Transverse colon (tissue), 3 donors: ENCODE results near the gene SLC29A3.

Experiments
- CTCF ChIP-seq, 5 experiments: fragments of 200-600 bp in 3 of 5; fragments of 450-650 bp in 2 of 5; sonication (generic) in 3 of 5; IDR thresholded peaks; 1 replicate in 2 of 5; 2 replicates in 3 of 5; pipeline ENCODE4 v1.5.1; 2016 to 2017; ENCODE audit warnings: antibody characterized with exemption in 5 of 5, inconsistent platforms in 3 of 5, mild to moderate bottlenecking in 2 of 5, moderate library complexity in 1 of 5
- POLR2A ChIP-seq: fragments of 450-650 bp; IDR thresholded peaks from one replicate; pipeline ENCODE4 v1.6.1; 2016; ENCODE audit warnings: antibody characterized with exemption, mild to moderate bottlenecking, moderate library complexity

- TF ChIP-seq POLR2A: no peak
- no peak for TF ChIP-seq CTCF (IDR thresholded peaks at IDR 0.05)
Observed at GRCh38 chr10:71354776-71355175, 35.7 kb downstream of the SLC29A3 start.
